Measurements from ENCODE around the gene ZSWIM4. TPM values are rescaled to one million over a fixed set of nuclear protein-coding genes. Genes with fewer than 3 reads are reported as not detected.
"Not testable (repeated sequence)": the region's sequence is repeated elsewhere in the genome, so short reads cannot be mapped to it uniquely, and the experiment has no call there.

Gene ZSWIM4
- total RNA-seq, 2 donors from 2014 or later: 3.4 to 7.3 TPM

- intact Hi-C loops (cut with DNase I): no loop called here
- peak; percentile 91 for DNase-seq
- ATAC-seq: peak; percentile 99 to 100
Measured at GRCh38 chr19:13774217-13775191, 20.7 kb upstream of the ZSWIM4 start, which contains the start of gene C19orf53. TSS of gene C19orf53 (plus strand) at chr19:13774456. CDS start at chr19:13774478, 22 bp downstream.

- ATAC-seq (no peak), DNase-seq (no peak)
- intact Hi-C loops (cut with DNase I): no loop called here
Measured at GRCh38 chr19:13778398-13778797, 16.8 kb upstream of the ZSWIM4 start.

- intact Hi-C loops (cut with DNase I): no loop called here
Measured at GRCh38 chr19:13778847-13779246, 16.4 kb upstream of the ZSWIM4 start.

GRCh38 chr19:13779794-13780193, 15.4 kb upstream of the ZSWIM4 start:
- intact Hi-C loops (cut with DNase I); DNase-seq; ATAC-seq: not testable (repeated sequence)

More at GRCh38 chr19:13778847-13779246, 16.4 kb upstream of the ZSWIM4 start:
- ATAC-seq: no peak
- no peak for DNase-seq

GRCh38 chr19:13781547-13781946, 13.7 kb upstream of the ZSWIM4 start:
- intact Hi-C loops (cut with DNase I): no loop called here
- DNase-seq (peak; percentile 84), ATAC-seq (peak; percentile 78 to 89)

- intact Hi-C loops (cut with DNase I): no loop called here
- no peak for DNase-seq
- no peak for ATAC-seq
Measured at GRCh38 chr19:13782537-13782936, 12.7 kb upstream of the ZSWIM4 start.

- DNase-seq (no peak), ATAC-seq (no peak)
- intact Hi-C loops (cut with DNase I): loop anchor here in 1 of 2 donors (2.0 kb wide), 1 partner anchor 79 kb away; no protein-coding TSS in a partner anchor
Measured at GRCh38 chr19:13783565-13784500, 11.4 kb upstream of the ZSWIM4 start.

GRCh38 chr19:13784731-13785452, 10.4 kb upstream of the ZSWIM4 start:
- peak; percentile 61 to 78 for ATAC-seq
- intact Hi-C loops (cut with DNase I): loop anchor here (2.0 to 5.0 kb wide), 2 partner anchors 77 to 78 kb away; no protein-coding TSS in a partner anchor
- peak; percentile 83 for DNase-seq

- ATAC-seq: peak; percentile 5 to 6
- peak; percentile 48 for DNase-seq
- intact Hi-C loops (cut with DNase I): loop anchor here in 1 of 2 donors (5.0 kb wide), 1 partner anchor 73 kb away; no protein-coding TSS in a partner anchor
Measured at GRCh38 chr19:13788991-13789390, 6.3 kb upstream of the ZSWIM4 start.

- intact Hi-C loops (cut with DNase I): no loop called here
- no peak for ATAC-seq
- no peak for DNase-seq
Measured at GRCh38 chr19:13790354-13790753, 4.9 kb upstream of the ZSWIM4 start.

GRCh38 chr19:13793317-13793716, 1.9 kb upstream of the ZSWIM4 start:
- intact Hi-C loops (cut with DNase I); DNase-seq; ATAC-seq: not testable (repeated sequence)

- intact Hi-C loops (cut with DNase I): no loop called here
- DNase-seq (peak; percentile 83), ATAC-seq (peak; percentile 24 to 52)
Measured at GRCh38 chr19:13794398-13794756, 866 bp upstream of the ZSWIM4 start.

GRCh38 chr19:13795595-13796300, 505 bp downstream of the ZSWIM4 start:
- DNase-seq (no peak), ATAC-seq (peak; percentile 6 to 20)
- intact Hi-C loops (cut with DNase I): loop anchor here in 1 of 2 donors (5.0 kb wide), 1 partner anchor 37 kb away; no protein-coding TSS in a partner anchor

GRCh38 chr19:13796301-13797057, 1.2 kb downstream of the ZSWIM4 start:
- DNase-seq: peak; percentile 91
- intact Hi-C loops (cut with DNase I): loop anchor here in 1 of 2 donors (5.0 kb wide), 1 partner anchor 36 kb away; no protein-coding TSS in a partner anchor
- ATAC-seq: peak; percentile 24 to 55

- DNase-seq: no peak
- no peak for ATAC-seq
- intact Hi-C loops (cut with DNase I): loop anchor here in 1 of 2 donors (5.0 kb wide), 1 partner anchor 35 kb away; no protein-coding TSS in a partner anchor
Measured at GRCh38 chr19:13797058-13797440, 1.8 kb downstream of the ZSWIM4 start.

GRCh38 chr19:13797870-13798269, 2.6 kb downstream of the ZSWIM4 start:
- intact Hi-C loops (cut with DNase I): loop anchor here in 1 of 2 donors (5.0 kb wide), 1 partner anchor 34 kb away; no protein-coding TSS in a partner anchor
- ATAC-seq: peak in 1 of 2 donors; percentile 1
- DNase-seq: peak; percentile 73

- intact Hi-C loops (cut with DNase I): loop anchor here in 1 of 2 donors (5.0 kb wide), 1 partner anchor 33 kb away; no protein-coding TSS in a partner anchor
- DNase-seq: no peak
- no peak for ATAC-seq
Measured at GRCh38 chr19:13799669-13800068, 4.4 kb downstream of the ZSWIM4 start.

Data from left cardiac atrium (tissue), 4 donors.